Stimulated activated CD4-positive, alpha-beta T cell treated with anti-CD3 and anti-CD28 coated beads, TNF-alpha, amount 100 ng/mL, for 4 hours (primary cell): ENCODE data around the gene SLC35E2B.
"Not testable (repeated sequence)": the region's sequence is repeated elsewhere in the genome, so short reads cannot be mapped to it uniquely, and the experiment has no call there.

Source experiments
- DNase-seq, 3 experiments: peaks; one replicate each; pipeline ENCODE4 v3.0.0-alpha.2; 2020; ENCODE audit warnings: low read depth in 3 of 3

The SLC35E2B gene

GRCh38 chr1:1674806-1675205 is 17.8 kb downstream of the SLC35E2B start:
- DNase-seq = not testable (repeated sequence)

GRCh38 chr1:1672181-1672965 is 20.2 kb downstream of the SLC35E2B start:
- DNase-seq = no peak

GRCh38 chr1:1671365-1672119 is 21.1 kb downstream of the SLC35E2B start:
- no peak for DNase-seq

- DNase-seq = no peak
These were observed 21.7 kb downstream of the SLC35E2B start for GRCh38 chr1:1670866-1671265.

GRCh38 chr1:1669468-1670440 is 22.8 kb downstream of the SLC35E2B start:
- DNase-seq = no peak

GRCh38 chr1:1666526-1666925 is 26.1 kb downstream of the SLC35E2B start:
- no peak for DNase-seq

GRCh38 chr1:1665815-1666251 is 26.8 kb downstream of the SLC35E2B start:
- no peak for DNase-seq

GRCh38 chr1:1664941-1665814 is 27.4 kb downstream of the SLC35E2B start:
- DNase-seq = no peak

GRCh38 chr1:1664318-1664717 is 28.3 kb downstream of the SLC35E2B start:
- DNase-seq = not testable (repeated sequence)

GRCh38 chr1:1662830-1663560 is 29.6 kb downstream of the SLC35E2B start:
- not testable (repeated sequence) for DNase-seq

- DNase-seq = not testable (repeated sequence)
These were observed 30.2 kb downstream of the SLC35E2B start for GRCh38 chr1:1662392-1662791.

- DNase-seq = peak; percentile 93 to 99 (median 97)
These were observed 33.7 kb downstream of the SLC35E2B start, which contains the start of gene CDK11B for GRCh38 chr1:1658583-1659549. Gene CDK11B (minus strand): TSS chr1:1659004. CDS start chr1:1657485, 1,519 bp downstream.

- not testable (repeated sequence) for DNase-seq
These were observed 44.3 kb downstream of the SLC35E2B start for GRCh38 chr1:1648265-1648664.

- DNase-seq = not testable (repeated sequence)
These were observed 44.9 kb downstream of the SLC35E2B start for GRCh38 chr1:1647567-1648241.

GRCh38 chr1:1646326-1646725 is 46.3 kb downstream of the SLC35E2B start:
- not testable (repeated sequence) for DNase-seq

GRCh38 chr1:1640711-1641461 is 51.7 kb downstream of the SLC35E2B start:
- DNase-seq = not testable (repeated sequence)

- not testable (repeated sequence) for DNase-seq
These were observed 52.5 kb downstream of the SLC35E2B start for GRCh38 chr1:1640081-1640480.
